Measurements from ENCODE around the gene R3HDM2.

The R3HDM2 gene

GRCh38 chr12:57464569-57464968 is 33.7 kb upstream of the R3HDM2 start:
- no peak overlapping the region for H3K4me3 ChIP-seq (ENCODE audit: low read depth, low read length)
- no peak for DNase-seq (ENCODE audit: low read depth)
- TF ChIP-seq CTCF (IDR thresholded peaks at IDR 0.05; ENCODE audit: low read depth, low read length) (no peak), MAX (IDR thresholded peaks at IDR 0.05; ENCODE audit: low read depth, low read length) (no peak), POLR2A (IDR thresholded peaks at IDR 0.05; ENCODE audit: extremely low read depth, insufficient read length) (no peak), MYC (IDR thresholded peaks at IDR 0.05; ENCODE audit: low read depth, low read length) (no peak)

- no peak for DNase-seq (ENCODE audit: low read depth)
- no peak overlapping the region for H3K4me3 ChIP-seq (ENCODE audit: low read depth, low read length)
- TF ChIP-seq CTCF (IDR thresholded peaks at IDR 0.05; ENCODE audit: low read depth, low read length) (no peak), MYC (IDR thresholded peaks at IDR 0.05; ENCODE audit: low read depth, low read length) (no peak), POLR2A (IDR thresholded peaks at IDR 0.05; ENCODE audit: extremely low read depth, insufficient read length) (no peak), MAX (IDR thresholded peaks at IDR 0.05; ENCODE audit: low read depth, low read length) (no peak)
Observed at GRCh38 chr12:57462912-57463253, 32.0 kb upstream of the R3HDM2 start.

GRCh38 chr12:57462251-57462911 is 31.5 kb upstream of the R3HDM2 start:
- DNase-seq (ENCODE audit: low read depth): peak; percentile 93
- peak overlapping the region; percentile 49 for H3K4me3 ChIP-seq (ENCODE audit: low read depth, low read length)
- TF ChIP-seq CTCF (IDR thresholded peaks at IDR 0.05; ENCODE audit: low read depth, low read length) (peak; percentile 94), MYC (IDR thresholded peaks at IDR 0.05; ENCODE audit: low read depth, low read length) (peak; percentile 72), MAX (IDR thresholded peaks at IDR 0.05; ENCODE audit: low read depth, low read length) (peak; percentile 71), POLR2A (IDR thresholded peaks at IDR 0.05; ENCODE audit: extremely low read depth, insufficient read length) (no peak)

- DNase-seq (ENCODE audit: low read depth): peak; percentile 30
- TF ChIP-seq POLR2A (IDR thresholded peaks at IDR 0.05; ENCODE audit: extremely low read depth, insufficient read length) (no peak), MYC (IDR thresholded peaks at IDR 0.05; ENCODE audit: low read depth, low read length) (no peak), MAX (IDR thresholded peaks at IDR 0.05; ENCODE audit: low read depth, low read length) (no peak), CTCF (IDR thresholded peaks at IDR 0.05; ENCODE audit: low read depth, low read length) (no peak)
- H3K4me3 ChIP-seq (ENCODE audit: low read depth, low read length): peak overlapping the region; percentile 44
Observed at GRCh38 chr12:57461917-57462250, 31.0 kb upstream of the R3HDM2 start.

GRCh38 chr12:57461276-57461916 is 30.6 kb upstream of the R3HDM2 start:
- H3K4me3 ChIP-seq (ENCODE audit: low read depth, low read length): peak overlapping the region; percentile 44
- TF ChIP-seq MAX (IDR thresholded peaks at IDR 0.05; ENCODE audit: low read depth, low read length): no peak
- no peak for TF ChIP-seq POLR2A (IDR thresholded peaks at IDR 0.05; ENCODE audit: extremely low read depth, insufficient read length)
- DNase-seq (ENCODE audit: low read depth): peak; percentile 42

- no peak overlapping the region for H3K4me3 ChIP-seq (ENCODE audit: low read depth, low read length)
- no peak for DNase-seq (ENCODE audit: low read depth)
- no peak for TF ChIP-seq POLR2A (IDR thresholded peaks at IDR 0.05; ENCODE audit: extremely low read depth, insufficient read length)
- TF ChIP-seq MAX (IDR thresholded peaks at IDR 0.05; ENCODE audit: low read depth, low read length): no peak
- TF ChIP-seq CTCF (IDR thresholded peaks at IDR 0.05; ENCODE audit: low read depth, low read length): no peak
- TF ChIP-seq MYC (IDR thresholded peaks at IDR 0.05; ENCODE audit: low read depth, low read length): no peak
Observed at GRCh38 chr12:57460841-57461275, 30.0 kb upstream of the R3HDM2 start.
